ENCODE measurements around the gene SLC3A2.

DNA sequence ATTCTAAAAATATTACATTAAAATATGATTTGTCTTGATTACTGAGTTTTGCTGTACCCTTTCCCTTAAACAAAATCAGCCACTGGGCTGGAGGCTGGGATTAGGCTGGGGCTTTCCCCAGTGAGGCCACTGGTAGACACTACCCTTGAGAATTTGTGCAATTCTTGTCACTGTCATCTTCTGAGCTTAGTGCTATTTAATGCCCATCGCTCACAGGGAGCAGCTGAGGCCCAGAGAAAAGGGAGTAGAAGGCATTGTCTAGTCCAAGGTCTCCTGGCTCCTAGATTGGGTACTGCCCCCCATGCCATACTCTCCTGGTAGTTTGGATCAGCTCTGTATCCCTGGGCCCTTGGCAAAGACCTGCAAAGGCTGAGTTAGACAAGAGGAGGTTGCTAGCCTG is 33.7 kb downstream of the SLC3A2 start:
- TF ChIP-seq, protein P1, sequence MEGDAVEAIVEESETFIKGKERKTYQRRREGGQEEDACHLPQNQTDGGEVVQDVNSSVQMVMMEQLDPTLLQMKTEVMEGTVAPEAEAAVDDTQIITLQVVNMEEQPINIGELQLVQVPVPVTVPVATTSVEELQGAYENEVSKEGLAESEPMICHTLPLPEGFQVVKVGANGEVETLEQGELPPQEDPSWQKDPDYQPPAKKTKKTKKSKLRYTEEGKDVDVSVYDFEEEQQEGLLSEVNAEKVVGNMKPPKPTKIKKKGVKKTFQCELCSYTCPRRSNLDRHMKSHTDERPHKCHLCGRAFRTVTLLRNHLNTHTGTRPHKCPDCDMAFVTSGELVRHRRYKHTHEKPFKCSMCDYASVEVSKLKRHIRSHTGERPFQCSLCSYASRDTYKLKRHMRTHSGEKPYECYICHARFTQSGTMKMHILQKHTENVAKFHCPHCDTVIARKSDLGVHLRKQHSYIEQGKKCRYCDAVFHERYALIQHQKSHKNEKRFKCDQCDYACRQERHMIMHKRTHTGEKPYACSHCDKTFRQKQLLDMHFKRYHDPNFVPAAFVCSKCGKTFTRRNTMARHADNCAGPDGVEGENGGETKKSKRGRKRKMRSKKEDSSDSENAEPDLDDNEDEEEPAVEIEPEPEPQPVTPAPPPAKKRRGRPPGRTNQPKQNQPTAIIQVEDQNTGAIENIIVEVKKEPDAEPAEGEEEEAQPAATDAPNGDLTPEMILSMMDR (IDR thresholded peaks at IDR 0.05), result no peak
- no peak for TF ChIP-seq POLR2A (IDR thresholded peaks at IDR 0.05)

Measured in breast epithelium (tissue), 3 donors.